HEK293 (cell line): ENCODE data around the gene ARHGAP11A.

Experiments used
- CTCF ChIA-PET: fragments of 350-600 bp; formaldehyde crosslinking; extraction: SDS; loops from one replicate; lab custom pipeline; 2021; ENCODE audit warnings: antibody characterized with exemption; lab: Yijun Ruan, JAX
- POLR2A ChIA-PET: fragments of 300-600 bp; formaldehyde crosslinking; extraction: SDS; loops from one replicate; lab custom pipeline; 2020; ENCODE audit warnings: antibody characterized with exemption, inconsistent platforms; lab: Yijun Ruan, JAX
- H3K27ac ChIP-seq: fragments of 200-500 bp; sonication (Bioruptor generic); 2 replicates; pipeline ENCODE4 v1.5.1; 2014; ENCODE audit warnings: low read depth, low read length, control low read depth, inconsistent platforms; ENCODE audit errors: extremely low read depth
- H3K36me3 ChIP-seq, 2 experiments: fragments of 200-500 bp in 1 of 2; sonication (Bioruptor generic) in 1 of 2; 1 replicate in 1 of 2; 2 replicates in 1 of 2; pipeline ENCODE4 v1.5.1; 2014 to 2017; ENCODE audit warnings: inconsistent platforms in 2 of 2, low read length in 2 of 2; ENCODE audit not compliant: control insufficient read depth in 2 of 2, insufficient read depth in 1 of 2
- H3K4me1 ChIP-seq: fragments of 200-500 bp; sonication (Bioruptor generic); 2 replicates; pipeline ENCODE4 v1.5.1; 2014; ENCODE audit warnings: mild to moderate bottlenecking, low read length, inconsistent platforms; ENCODE audit not compliant: control insufficient read depth, insufficient read depth
- H3K4me3 ChIP-seq: 2 replicates; pipeline ENCODE4 v1.5.1; 2011; ENCODE audit warnings: low read depth, mild to moderate bottlenecking, control low read depth, low read length, moderate library complexity
- H3K9me3 ChIP-seq: fragments of 200-500 bp; sonication (Bioruptor generic); 2 replicates; pipeline ENCODE4 v1.5.1; 2014; ENCODE audit warnings: low read depth, low read length, inconsistent platforms; ENCODE audit not compliant: control insufficient read depth, insufficient read depth
- BCL11A ChIP-seq: fragments of 450-650 bp; formaldehyde crosslinking; IDR thresholded peaks from 2 replicates; pipeline ENCODE4 v1.5.1; 2016; ENCODE audit warnings: low read depth, missing biosample characterization, missing genetic modification characterization
- BCL11B ChIP-seq: fragments of 450-650 bp; formaldehyde crosslinking; IDR thresholded peaks from 2 replicates; pipeline ENCODE4 v1.5.1; 2016; ENCODE audit warnings: low read depth, missing biosample characterization, missing genetic modification characterization
- GLIS1 ChIP-seq: fragments of 450-650 bp; formaldehyde crosslinking; IDR thresholded peaks from 2 replicates; pipeline ENCODE4 v1.5.1; 2016; ENCODE audit warnings: missing biosample characterization, missing genetic modification characterization
- HOXD13 ChIP-seq: sonication (generic); formaldehyde crosslinking; IDR thresholded peaks from 2 replicates; pipeline ENCODE4 v1.8.0; 2022; ENCODE audit warnings: missing genetic modification reagents, borderline replicate concordance
- IKZF3 ChIP-seq: fragments of 450-650 bp; IDR thresholded peaks from 2 replicates; pipeline ENCODE4 v1.5.0; 2018; ENCODE audit warnings: missing biosample characterization, mild to moderate bottlenecking, missing genetic modification characterization, moderate library complexity
- MZF1 ChIP-seq: fragments of 450-650 bp; formaldehyde crosslinking; IDR thresholded peaks from 2 replicates; pipeline ENCODE4 v1.5.1; 2017; ENCODE audit warnings: missing biosample characterization, missing genetic modification characterization, borderline replicate concordance
- OSR2 ChIP-seq: fragments of 450-650 bp; formaldehyde crosslinking; IDR thresholded peaks from 2 replicates; pipeline ENCODE4 v1.5.1; 2016; ENCODE audit warnings: missing biosample characterization, missing genetic modification characterization
- SCRT1 ChIP-seq: fragments of 450-650 bp; formaldehyde crosslinking; IDR thresholded peaks from 2 replicates; pipeline ENCODE4 v1.5.1; 2016; ENCODE audit warnings: missing biosample characterization, missing genetic modification characterization, borderline replicate concordance
- SCRT2 ChIP-seq: fragments of 450-650 bp; formaldehyde crosslinking; IDR thresholded peaks from 2 replicates; pipeline ENCODE4 v1.5.1; 2016; ENCODE audit warnings: missing biosample characterization, missing genetic modification characterization
- SETDB1 ChIP-seq: IDR thresholded peaks from one replicate; pipeline ENCODE4 v1.6.1; 2017; ENCODE audit warnings: mild to moderate bottlenecking, low read length, moderate library complexity, mixed read lengths; ENCODE audit not compliant: insufficient read length
- SP3 ChIP-seq: fragments of 450-650 bp; formaldehyde crosslinking; IDR thresholded peaks from 2 replicates; pipeline ENCODE4 v1.5.1; 2016; ENCODE audit warnings: missing biosample characterization, missing genetic modification characterization
- WT1 ChIP-seq: fragments of 450-650 bp; formaldehyde crosslinking; IDR thresholded peaks from 2 replicates; pipeline ENCODE4 v1.5.1; 2016; ENCODE audit warnings: missing biosample characterization, missing genetic modification characterization
- YY2 ChIP-seq: fragments of 450-650 bp; formaldehyde crosslinking; IDR thresholded peaks from 2 replicates; pipeline ENCODE4 v1.5.1; 2016; ENCODE audit warnings: missing biosample characterization, missing genetic modification characterization
- ZBTB10 ChIP-seq: fragments of 450-650 bp; formaldehyde crosslinking; IDR thresholded peaks from 2 replicates; pipeline ENCODE4 v1.5.1; 2016; ENCODE audit warnings: missing biosample characterization, missing genetic modification characterization
- ZBTB20 ChIP-seq: fragments of 450-650 bp; formaldehyde crosslinking; IDR thresholded peaks from 2 replicates; pipeline ENCODE4 v1.5.1; 2016; ENCODE audit warnings: missing biosample characterization, missing genetic modification characterization
- ZBTB48 ChIP-seq: fragments of 450-650 bp; formaldehyde crosslinking; IDR thresholded peaks from 2 replicates; pipeline ENCODE4 v1.5.1; 2016; ENCODE audit warnings: missing biosample characterization, missing genetic modification characterization
- ZFP69B ChIP-seq: fragments of 450-650 bp; formaldehyde crosslinking; IDR thresholded peaks from 2 replicates; pipeline ENCODE4 v1.5.1; 2016; ENCODE audit warnings: missing biosample characterization, missing genetic modification characterization
- ZNF148 ChIP-seq: fragments of 450-650 bp; formaldehyde crosslinking; IDR thresholded peaks from 2 replicates; pipeline ENCODE4 v1.5.0; 2017; ENCODE audit warnings: missing biosample characterization, missing genetic modification characterization, borderline replicate concordance
- ZNF175 ChIP-seq: fragments of 450-650 bp; formaldehyde crosslinking; IDR thresholded peaks from 2 replicates; pipeline ENCODE4 v1.5.1; 2016; ENCODE audit warnings: missing biosample characterization, missing genetic modification characterization
- ZNF24 ChIP-seq: fragments of 450-650 bp; formaldehyde crosslinking; IDR thresholded peaks from 2 replicates; pipeline ENCODE4 v1.5.1; 2016; ENCODE audit warnings: missing biosample characterization, missing genetic modification characterization
- ZNF449 ChIP-seq: fragments of 450-650 bp; formaldehyde crosslinking; IDR thresholded peaks from 2 replicates; pipeline ENCODE4 v1.5.1; 2017; ENCODE audit warnings: missing biosample characterization, mild to moderate bottlenecking, missing genetic modification characterization, moderate library complexity
- ZNF501 ChIP-seq: fragments of 450-650 bp; formaldehyde crosslinking; IDR thresholded peaks from 2 replicates; pipeline ENCODE4 v1.5.1; 2016; ENCODE audit warnings: missing biosample characterization, missing genetic modification characterization
- ZNF530 ChIP-seq: fragments of 450-650 bp; formaldehyde crosslinking; IDR thresholded peaks from 2 replicates; pipeline ENCODE4 v1.5.1; 2016; ENCODE audit warnings: low read depth, missing biosample characterization, missing genetic modification characterization
- ZNF600 ChIP-seq: fragments of 450-650 bp; formaldehyde crosslinking; IDR thresholded peaks from 2 replicates; pipeline ENCODE4 v1.5.1; 2016; ENCODE audit warnings: missing biosample characterization, missing genetic modification characterization
- ZNF623 ChIP-seq: fragments of 450-650 bp; formaldehyde crosslinking; IDR thresholded peaks from 2 replicates; pipeline ENCODE4 v1.5.1; 2016; ENCODE audit warnings: missing biosample characterization, missing genetic modification characterization
- ZNF624 ChIP-seq: fragments of 450-650 bp; formaldehyde crosslinking; IDR thresholded peaks from 2 replicates; pipeline ENCODE4 v1.5.1; 2017; ENCODE audit warnings: missing biosample characterization, missing genetic modification characterization
- ZNF629 ChIP-seq: fragments of 450-650 bp; formaldehyde crosslinking; IDR thresholded peaks from 2 replicates; pipeline ENCODE4 v1.5.1; 2017; ENCODE audit warnings: missing biosample characterization, missing genetic modification characterization
- ZNF677 ChIP-seq: fragments of 450-650 bp; IDR thresholded peaks from 2 replicates; pipeline ENCODE4 v1.5.0; 2018; ENCODE audit warnings: missing biosample characterization, mild to moderate bottlenecking, missing genetic modification characterization, moderate library complexity
- ZNF692 ChIP-seq: fragments of 450-650 bp; formaldehyde crosslinking; IDR thresholded peaks from 2 replicates; pipeline ENCODE4 v1.5.1; 2016; ENCODE audit warnings: missing biosample characterization, missing genetic modification characterization

ARHGAP11A gene

DNA sequence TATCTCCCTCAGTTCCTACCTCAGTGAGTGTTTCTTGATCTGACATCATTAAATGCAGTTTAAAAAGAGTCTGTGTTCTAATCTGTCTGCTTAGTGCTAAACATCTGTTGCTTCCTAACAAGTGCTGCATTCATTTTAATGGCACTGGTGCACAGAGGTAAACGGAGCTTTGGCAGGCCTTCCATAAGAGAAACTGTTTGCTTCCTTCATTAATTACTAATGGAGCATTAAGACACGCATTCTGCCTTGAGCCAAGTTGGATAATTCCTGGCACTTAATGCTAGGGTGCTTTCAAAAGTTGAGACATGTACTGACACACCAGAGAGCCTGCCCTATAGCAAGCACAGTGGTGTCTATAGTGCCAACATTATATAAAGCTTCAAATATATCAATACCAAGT is 60.9 kb downstream of the ARHGAP11A start:
- Histone ChIP-seq H3K4me1 (peaks cover 2% of the 10 kb centered on the region; the same call in 1 of the 2 replicates), H3K27ac (no peak overlapping the region), H3K4me3 (no peak overlapping the region), H3K9me3 (no peaks in the 10 kb centered on the region), H3K36me3 (no peaks in the 10 kb centered on the region)
- ChIA-PET POLR2A (no interaction called here), CTCF (interaction anchor here (0.9 to 1.5 kb wide), 2 partner anchors 12 to 14 kb away, joined by 3 to 5 read pairs; no protein-coding TSS in a partner anchor)
- TF ChIP-seq SP3 (no peak), ZNF624 (no peak), SCRT2 (tag by site-specific recombination) (peak; percentile 80), IKZF3 (tag by site-specific recombination) (no peak), ZNF623 (tag by site-specific recombination) (no peak), ZNF148 (tag by site-specific recombination) (no peak), ZNF692 (tag by site-specific recombination) (no peak), ZBTB20 (no peak), ZNF175 (tag by site-specific recombination) (no peak), HOXD13 (CRISPR knock-in tag) (no peak), SCRT1 (tag by site-specific recombination) (0 out of 2 replicates have a peak, but pooled peaks have one; percentile 13)

- Histone ChIP-seq H3K9me3 (no peaks in the 10 kb centered on the region), H3K36me3 (no peaks in the 10 kb centered on the region), H3K4me3 (no peak overlapping the region), H3K27ac (peak overlapping the region; percentile 5; the same call in 1 of the 2 replicates), H3K4me1 (peaks cover 2% of the 10 kb centered on the region; the same call in 1 of the 2 replicates)
- CTCF ChIA-PET, result interaction anchor here (0.9 kb wide), 1 partner anchor 14 kb away, joined by 5 read pairs; no protein-coding TSS in a partner anchor
- POLR2A ChIA-PET, result no interaction called here
- TF ChIP-seq OSR2, result 0 out of 2 replicates have a peak, but pooled peaks have one; percentile 18
- peak; percentile 56; the same call in 1 of the 2 replicates for TF ChIP-seq ZNF629 (tag by site-specific recombination)
- no peak for TF ChIP-seq ZFP69B (tag by site-specific recombination)
- no peak for TF ChIP-seq ZNF623 (tag by site-specific recombination)
- peak; percentile 29; the same call in 1 of the 2 replicates for TF ChIP-seq WT1
- TF ChIP-seq ZNF530 (tag by site-specific recombination), result no peak
- peak; percentile 79 for TF ChIP-seq MZF1
- no peak for TF ChIP-seq SETDB1
- TF ChIP-seq ZBTB10, result no peak
- no peak for TF ChIP-seq ZNF449 (tag by site-specific recombination)
- no peak for TF ChIP-seq YY2
- no peak for TF ChIP-seq ZNF501 (tag by site-specific recombination)
- TF ChIP-seq ZNF600 (tag by site-specific recombination), result no peak
- TF ChIP-seq ZNF24 (tag by site-specific recombination), result no peak
- TF ChIP-seq ZBTB48, result peak; percentile 75
- TF ChIP-seq GLIS1 (tag by site-specific recombination), result peak; percentile 24; the same call in 1 of the 2 replicates
- TF ChIP-seq BCL11B (tag by site-specific recombination), result no peak
- TF ChIP-seq ZNF677 (tag by site-specific recombination), result no peak
- peak; percentile 51; the same call in 1 of the 2 replicates for TF ChIP-seq BCL11A (tag by site-specific recombination)
These were observed 62.0 kb downstream of the ARHGAP11A start for GRCh38 chr15:32677238-32677750.
